Stomach (tissue), 19 donors: Measurements from ENCODE around the gene APLN. TPM values are rescaled to one million over a fixed set of nuclear protein-coding genes. Genes with fewer than 3 reads are reported as not detected.
A peak's percentile ranks its signal among the peaks of the same experiment; 100 is the strongest.

Source experiments
- DNase-seq, 2 donors: peaks; one replicate each; pipeline versions ENCODE4 v3.0.0 to v3.0.0-alpha.2; 2013 to 2019
- H3K27ac ChIP-seq, 5 donors: fragments of 200-600 bp in 4 of 5; sonication (generic) in 4 of 5; one replicate each; pipeline ENCODE4 v1.5.1; 2013 to 2019; ENCODE audit warnings: mild to moderate bottlenecking in 1 of 5, moderate library complexity in 1 of 5
- H3K27me3 ChIP-seq, 3 donors: fragments of 200-600 bp; sonication (generic); one replicate each; pipeline ENCODE4 v1.5.1; 2017 to 2019; ENCODE audit warnings: mixed run types in 1 of 3
- H3K36me3 ChIP-seq, 4 donors: fragments of 200-600 bp; sonication (generic); 1 replicate in 3 of 4; 2 replicates in 1 of 4; pipeline ENCODE4 v1.5.1; 2016 to 2019
- H3K4me1 ChIP-seq, 4 donors: fragments of 200-600 bp; sonication (generic); one replicate each; pipeline ENCODE4 v1.5.1; 2016 to 2019
- H3K4me3 ChIP-seq, 4 donors: fragments of 200-600 bp; sonication (generic) in 3 of 4; one replicate each; pipeline ENCODE4 v1.5.1; 2016 to 2019; ENCODE audit warnings: mild to moderate bottlenecking in 1 of 4
- H3K9me3 ChIP-seq, 4 donors: fragments of 200-600 bp; sonication (generic); one replicate each; pipeline ENCODE4 v1.5.1; 2016 to 2019
- EP300 ChIP-seq: sonication (generic); formaldehyde crosslinking; IDR thresholded peaks from one replicate; pipeline ENCODE4 v1.6.1; 2017; ENCODE audit warnings: antibody characterized with exemption
- POLR2A ChIP-seq, 4 donors: fragments of 450-650 bp; IDR thresholded peaks; one replicate each; pipeline ENCODE4 v1.6.1; 2016; ENCODE audit warnings: antibody characterized with exemption in 4 of 4, control low read depth in 2 of 4, mild to moderate bottlenecking in 1 of 4, moderate library complexity in 1 of 4
- POLR2AphosphoS5 ChIP-seq, 3 donors: sonication (generic); formaldehyde crosslinking; IDR thresholded peaks; one replicate each; pipeline ENCODE4 v1.6.1; 2016; ENCODE audit warnings: antibody characterized with exemption in 3 of 3
- WGBS, 5 donors: extraction: QIAGEN DNeasy Blood & Tissue Kit in 3 of 5; methylation state at CpG; one replicate each; pipeline versions ENCODE4 v1.1.5 to v1.1.7; 2013 to 2018; 5-methylcytosine and 5-hydroxymethylcytosine counted together
- intact Hi-C: fragments of 100-400 bp; cut with DNase I; formaldehyde crosslinking; loops from one replicate; pipeline ENCODE4 v1.15.1; 2023; ENCODE audit warnings: low total_unique reads
- long read RNA-seq, 10 donors: transcript quantifications; one replicate each; lab custom pipeline, GENCODE V29; 2026
- polyA plus RNA-seq, 3 donors: library from polyadenylated mRNA; stranded (reverse); fragments of 200-250 nt; gene quantifications; one replicate each; pipeline ENCODE4 v1.2.3, GENCODE V29; 2013
- total RNA-seq, 5 donors: library from RNA; depleted of rRNA; stranded (reverse); fragments of >200 nt; gene quantifications; one replicate each; pipeline versions ENCODE4 v1.1.0 to v1.2.3, GENCODE V29; 2014 to 2016
- TF ChIP-seq, protein P1 (sequence below), 7 experiments: fragments of 450-650 bp in 4 of 7; fragments of 200-600 bp in 3 of 7; sonication (generic) in 3 of 7; IDR thresholded peaks; one replicate each; pipeline ENCODE4 v1.5.1; 2016 to 2019; ENCODE audit warnings: antibody characterized with exemption in 7 of 7, control low read depth in 2 of 7, mild to moderate bottlenecking in 1 of 7
- donor health status: healthy with polysubstance abuse.
- donor health status: Bipolar disorder and iron deficiency.
- donor health status: healthy.

APLN gene
- total RNA-seq, result under 1 TPM in 2 of 5 donors, not detected in 3; 0.18 to 0.45 TPM
- polyA plus RNA-seq, result 1 to 10 TPM in 1 of 3 donors, under 1 TPM in 1, not detected in 1; 0.30 to 1.1 TPM
- long read RNA-seq, donor 1, partial matches to known transcripts, result 0 of 1 reads
- long read RNA-seq, donor 1, other reads (novel, unspliced or antisense), result 0 of 1 reads
- long read RNA-seq, donor 2, partial matches to known transcripts, result 0 of 1 reads
- long read RNA-seq, donor 2, other reads (novel, unspliced or antisense), result 0 of 1 reads
- long read RNA-seq, donor 3, partial matches to known transcripts, result 0 of 2 reads
- long read RNA-seq, donor 3, other reads (novel, unspliced or antisense), result 0 of 2 reads
- long read RNA-seq, donor 4, result 0 reads
- long read RNA-seq, donor 5, partial matches to known transcripts, result 5 of 8 reads
- long read RNA-seq, donor 5, other reads (novel, unspliced or antisense), result 0 of 8 reads
- long read RNA-seq, donor 6, partial matches to known transcripts, result 0 of 1 reads
- long read RNA-seq, donor 6, other reads (novel, unspliced or antisense), result 0 of 1 reads
- long read RNA-seq, donor 7, partial matches to known transcripts, result 11 of 15 reads
- long read RNA-seq, donor 7, other reads (novel, unspliced or antisense), result 0 of 15 reads
- long read RNA-seq, donor 8, partial matches to known transcripts, result 0 of 1 reads
- long read RNA-seq, donor 8, other reads (novel, unspliced or antisense), result 0 of 1 reads
- long read RNA-seq, donor 9, partial matches to known transcripts, result 0 of 3 reads
- long read RNA-seq, donor 9, other reads (novel, unspliced or antisense), result 0 of 3 reads
- long read RNA-seq, donor 10, result 0 reads

GRCh38 chrX:129654652-129655546 is at the start of gene APLN:
APLN (minus strand) TSS chrX:129654956; CDS start chrX:129654630, 326 bp downstream.
- H3K4me3 ChIP-seq, result peak within 1 kb of the TSS; percentile 43 to 55 (median 50)
- TF ChIP-seq, protein P1, sequence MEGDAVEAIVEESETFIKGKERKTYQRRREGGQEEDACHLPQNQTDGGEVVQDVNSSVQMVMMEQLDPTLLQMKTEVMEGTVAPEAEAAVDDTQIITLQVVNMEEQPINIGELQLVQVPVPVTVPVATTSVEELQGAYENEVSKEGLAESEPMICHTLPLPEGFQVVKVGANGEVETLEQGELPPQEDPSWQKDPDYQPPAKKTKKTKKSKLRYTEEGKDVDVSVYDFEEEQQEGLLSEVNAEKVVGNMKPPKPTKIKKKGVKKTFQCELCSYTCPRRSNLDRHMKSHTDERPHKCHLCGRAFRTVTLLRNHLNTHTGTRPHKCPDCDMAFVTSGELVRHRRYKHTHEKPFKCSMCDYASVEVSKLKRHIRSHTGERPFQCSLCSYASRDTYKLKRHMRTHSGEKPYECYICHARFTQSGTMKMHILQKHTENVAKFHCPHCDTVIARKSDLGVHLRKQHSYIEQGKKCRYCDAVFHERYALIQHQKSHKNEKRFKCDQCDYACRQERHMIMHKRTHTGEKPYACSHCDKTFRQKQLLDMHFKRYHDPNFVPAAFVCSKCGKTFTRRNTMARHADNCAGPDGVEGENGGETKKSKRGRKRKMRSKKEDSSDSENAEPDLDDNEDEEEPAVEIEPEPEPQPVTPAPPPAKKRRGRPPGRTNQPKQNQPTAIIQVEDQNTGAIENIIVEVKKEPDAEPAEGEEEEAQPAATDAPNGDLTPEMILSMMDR (IDR thresholded peaks at IDR 0.05), result no peak
- TF ChIP-seq POLR2AphosphoS5 (IDR thresholded peaks at IDR 0.05), result no peak
- no peak for TF ChIP-seq EP300
- TF ChIP-seq POLR2A (IDR thresholded peaks at IDR 0.05), result no peak
- H3K4me1 ChIP-seq, result peaks cover 0 to 24% (median 20%) of the 10 kb centered on the region in 4 donors
- peak within 1 kb of the TSS in 2 of 5 donors; percentile 26 to 31 for H3K27ac ChIP-seq
- H3K9me3 ChIP-seq, result no peaks in the 10 kb centered on the region
- DNase-seq, result peak; percentile 27 to 72
- peaks cover 0 to 16% (median 9%) of the 10 kb centered on the region in 3 donors for H3K27me3 ChIP-seq
- intact Hi-C loops, result no loop called here
- H3K36me3 ChIP-seq, result no peaks in the 10 kb centered on the region
- 0 to 30% (median 6%) methylated on average over 3 to 60 of the region's 67 CpGs for WGBS, 5 donors

GRCh38 chrX:129704491-129704890 is 49.7 kb upstream of the APLN start:
- intact Hi-C loops, result no loop called here
- H3K4me3 ChIP-seq, result no peak overlapping the region
- no peak for DNase-seq
- H3K4me1 ChIP-seq, result no peaks in the 10 kb centered on the region
- 50 to 89% (median 80%) methylated on average over 2 of the region's 2 CpGs for WGBS, 5 donors
- no peaks in the 10 kb centered on the region for H3K36me3 ChIP-seq
- TF ChIP-seq POLR2A (IDR thresholded peaks at IDR 0.05), result no peak
- TF ChIP-seq EP300, result no peak
- TF ChIP-seq POLR2AphosphoS5 (IDR thresholded peaks at IDR 0.05), result no peak
- TF ChIP-seq, protein P1 (IDR thresholded peaks at IDR 0.05), result no peak
- H3K9me3 ChIP-seq, result peaks cover 0 to 7% (median 0%) of the 10 kb centered on the region in 4 donors
- no peaks in the 10 kb centered on the region for H3K27me3 ChIP-seq
- no peak overlapping the region for H3K27ac ChIP-seq

DNA sequence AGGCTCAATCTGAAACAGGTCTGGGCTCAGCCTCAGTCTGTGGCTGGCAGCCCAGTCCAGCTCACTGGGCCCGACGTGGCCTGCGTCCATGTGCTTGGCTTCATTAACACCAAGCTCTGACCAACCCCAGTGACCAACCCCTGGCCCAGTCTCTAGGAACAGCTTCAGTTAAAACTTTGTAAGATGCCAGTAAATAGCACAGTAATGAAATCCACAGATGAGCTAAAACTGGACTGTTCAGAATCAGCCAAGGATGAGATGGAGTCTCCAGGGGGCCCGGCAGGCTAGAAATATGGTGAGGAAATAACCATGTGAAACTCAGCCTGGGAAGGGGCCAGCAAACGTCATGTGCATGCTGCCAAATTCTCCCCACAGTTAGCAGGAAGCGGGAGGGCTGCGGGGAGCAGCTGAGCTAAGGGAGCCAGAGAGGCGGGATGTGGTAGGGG is 46.9 kb upstream of the APLN start:
- no peaks in the 10 kb centered on the region for H3K4me1 ChIP-seq
- H3K9me3 ChIP-seq, result no peaks in the 10 kb centered on the region
- DNase-seq, result peak in 1 of 2 donors; percentile 76
- no peak overlapping the region for H3K27ac ChIP-seq
- H3K4me3 ChIP-seq, result no peak overlapping the region
- H3K36me3 ChIP-seq, result no peaks in the 10 kb centered on the region
- TF ChIP-seq POLR2A (IDR thresholded peaks at IDR 0.05) (no peak), POLR2AphosphoS5 (IDR thresholded peaks at IDR 0.05) (no peak), EP300 (no peak)
- TF ChIP-seq, protein P1 (IDR thresholded peaks at IDR 0.05), result no peak
- H3K27me3 ChIP-seq, result no peaks in the 10 kb centered on the region
- 38 to 72% (median 66%) methylated on average over 8 of the region's 8 CpGs for WGBS, 5 donors
- intact Hi-C loops, result no loop called here

GRCh38 chrX:129700536-129700935 is 45.8 kb upstream of the APLN start:
- no peak overlapping the region for H3K4me3 ChIP-seq
- intact Hi-C loops, result no loop called here
- H3K27me3 ChIP-seq, result no peaks in the 10 kb centered on the region
- no peaks in the 10 kb centered on the region for H3K9me3 ChIP-seq
- TF ChIP-seq POLR2AphosphoS5 (IDR thresholded peaks at IDR 0.05) (no peak), EP300 (no peak), POLR2A (IDR thresholded peaks at IDR 0.05) (no peak)
- TF ChIP-seq, protein P1 (IDR thresholded peaks at IDR 0.05), result no peak
- DNase-seq, result no peak
- WGBS, 5 donors, result 73 to 95% (median 91%) methylated on average over 4 of the region's 4 CpGs
- H3K4me1 ChIP-seq, result no peaks in the 10 kb centered on the region
- no peaks in the 10 kb centered on the region for H3K36me3 ChIP-seq
- H3K27ac ChIP-seq, result no peak overlapping the region
